HG03103 (cell line): ENCODE measurements around the gene TMEM161B.
"Not testable (repeated sequence)": the region's sequence is repeated elsewhere in the genome, so short reads cannot be mapped to it uniquely, and the experiment has no call there.

Experiments used
- ATAC-seq: cut with Tn5 transposase; IDR thresholded peaks from one replicate; pipeline ENCODE4 v1.9.1; 2021; ENCODE audit warnings: low read depth; ENCODE audit not compliant: unreplicated experiment

The TMEM161B gene

DNA sequence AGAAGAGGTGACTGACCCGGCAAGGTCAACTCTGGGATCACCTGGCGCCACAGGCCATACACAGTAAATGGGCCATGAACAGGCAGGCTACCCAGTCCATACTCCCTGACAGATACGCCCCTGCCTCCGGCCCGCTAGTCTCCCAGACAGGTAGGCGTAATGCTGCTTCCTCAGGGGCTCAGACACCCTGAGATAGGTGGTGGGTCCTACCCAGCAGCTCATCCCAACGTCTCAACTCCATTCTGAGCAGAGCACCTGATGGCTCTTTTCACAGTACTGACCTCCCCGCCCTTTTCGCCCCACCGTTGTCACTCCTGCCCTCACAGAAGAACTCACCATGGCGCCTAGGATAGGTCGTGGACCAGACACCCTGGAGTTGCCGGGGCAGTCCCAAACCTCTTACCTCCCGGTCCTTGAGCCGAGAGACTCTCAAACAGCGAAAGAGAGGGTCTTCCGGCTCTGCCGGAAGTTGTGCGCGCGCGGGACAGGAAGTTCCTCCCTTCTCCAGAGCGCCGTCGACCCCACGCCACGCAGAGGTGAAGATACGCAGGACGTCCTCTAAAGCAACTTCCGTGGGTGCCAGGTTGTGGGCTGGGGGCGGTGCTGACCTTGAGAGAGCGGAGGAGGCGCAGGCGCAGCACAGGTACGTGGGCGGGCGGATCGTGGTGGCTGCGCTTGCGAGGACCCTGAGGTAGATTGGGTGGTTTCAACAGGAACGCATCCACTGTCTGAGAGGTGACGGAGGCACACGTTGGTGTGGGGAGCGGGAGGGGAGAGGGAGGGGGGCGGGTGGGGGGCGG lies at the start of gene TMEM161B:
Gene TMEM161B, minus strand, starts transcription at position 461 of the 800 bp plus-strand sequence. Its CDS starts 122 bp downstream, at position 339.
- ATAC-seq: peak; percentile 100

DNA sequence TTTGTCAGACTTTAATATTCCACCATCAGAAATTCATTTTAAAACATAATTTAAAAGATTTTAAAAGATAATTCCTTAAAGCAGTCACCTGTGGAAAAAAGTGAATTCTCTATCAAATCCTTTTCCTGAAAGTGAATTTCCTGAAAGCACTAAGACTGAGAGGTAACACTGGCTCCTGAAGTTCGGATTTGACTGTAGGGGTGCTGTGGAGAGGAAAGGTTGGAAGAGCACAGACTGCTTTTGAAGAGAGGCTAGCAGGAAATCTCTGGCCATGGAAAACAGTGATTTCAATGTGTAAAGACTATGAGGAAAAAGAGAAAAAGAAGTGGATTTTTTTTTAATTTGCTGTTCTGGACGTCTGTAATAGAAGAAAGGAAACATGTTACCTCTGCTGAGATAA lies 35.7 kb upstream of the TMEM161B start:
- ATAC-seq: no peak

DNA sequence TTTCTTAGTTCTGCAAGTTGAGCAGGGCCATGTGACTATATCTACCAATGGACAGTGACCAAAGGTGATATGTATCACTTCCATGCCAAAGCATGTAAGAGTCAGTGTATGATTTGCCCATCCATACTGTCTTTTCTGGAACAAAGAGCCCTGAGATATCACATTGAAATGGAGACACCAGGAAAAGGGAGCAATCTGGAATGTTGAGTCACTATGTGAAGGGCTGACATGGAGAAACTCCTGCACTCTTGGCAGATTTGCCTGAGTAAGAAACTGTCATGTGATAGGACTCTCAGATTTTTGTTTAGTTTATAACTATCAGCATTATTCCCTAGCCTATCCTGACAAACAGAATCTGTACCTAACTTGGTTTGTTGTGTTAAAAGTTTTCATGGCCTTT lies 29.8 kb upstream of the TMEM161B start:
- no peak for ATAC-seq

DNA sequence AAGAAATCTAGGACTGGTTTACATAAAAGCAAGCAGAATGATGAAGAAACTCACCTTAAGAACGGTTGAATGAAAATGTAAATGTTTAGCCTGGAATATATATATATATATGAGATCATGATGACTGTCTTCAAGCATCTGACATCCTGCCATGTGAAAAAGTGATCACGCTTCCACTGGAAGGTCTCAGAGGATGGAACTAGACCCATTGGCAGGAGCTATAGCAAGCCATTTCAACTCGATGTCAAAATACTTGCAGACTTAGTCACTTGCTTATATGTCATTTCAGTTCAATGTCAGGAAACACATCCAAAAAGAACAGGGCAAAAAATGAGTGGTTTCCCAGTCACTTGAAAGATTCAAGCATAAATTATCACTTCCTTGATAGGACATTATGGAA lies 22.2 kb upstream of the TMEM161B start:
- no peak for ATAC-seq

DNA sequence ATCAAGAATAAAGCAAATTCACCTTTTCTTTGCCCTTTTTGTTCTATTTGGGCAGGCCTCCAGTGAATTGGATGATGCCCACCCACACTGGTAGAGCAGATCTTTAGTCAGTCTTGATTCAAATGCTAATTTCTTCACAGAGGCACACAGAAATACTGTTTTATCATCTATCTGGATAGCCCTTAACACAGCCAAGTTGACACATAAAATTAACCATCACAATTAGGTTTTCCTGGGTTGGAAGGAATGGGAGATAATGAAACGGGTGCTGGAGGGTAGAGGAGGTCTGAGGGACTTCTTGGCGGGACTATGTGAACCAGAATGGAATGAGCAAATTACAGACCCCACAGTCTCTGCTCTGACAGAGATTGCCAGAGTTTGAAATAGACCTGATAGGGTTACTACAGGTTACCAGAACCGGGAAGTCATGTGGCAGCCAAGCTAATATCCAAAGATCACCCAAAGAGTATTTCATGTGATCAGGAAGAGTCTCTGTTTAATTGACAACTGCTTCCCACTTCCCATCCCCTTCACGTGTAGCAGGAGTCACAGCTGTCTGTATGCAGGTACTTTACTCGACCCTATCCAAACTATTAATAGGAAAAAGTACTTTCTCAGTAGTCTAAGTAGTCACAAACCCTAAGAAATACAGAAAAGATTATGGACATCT lies 20.0 kb upstream of the TMEM161B start:
- ATAC-seq: no peak

DNA sequence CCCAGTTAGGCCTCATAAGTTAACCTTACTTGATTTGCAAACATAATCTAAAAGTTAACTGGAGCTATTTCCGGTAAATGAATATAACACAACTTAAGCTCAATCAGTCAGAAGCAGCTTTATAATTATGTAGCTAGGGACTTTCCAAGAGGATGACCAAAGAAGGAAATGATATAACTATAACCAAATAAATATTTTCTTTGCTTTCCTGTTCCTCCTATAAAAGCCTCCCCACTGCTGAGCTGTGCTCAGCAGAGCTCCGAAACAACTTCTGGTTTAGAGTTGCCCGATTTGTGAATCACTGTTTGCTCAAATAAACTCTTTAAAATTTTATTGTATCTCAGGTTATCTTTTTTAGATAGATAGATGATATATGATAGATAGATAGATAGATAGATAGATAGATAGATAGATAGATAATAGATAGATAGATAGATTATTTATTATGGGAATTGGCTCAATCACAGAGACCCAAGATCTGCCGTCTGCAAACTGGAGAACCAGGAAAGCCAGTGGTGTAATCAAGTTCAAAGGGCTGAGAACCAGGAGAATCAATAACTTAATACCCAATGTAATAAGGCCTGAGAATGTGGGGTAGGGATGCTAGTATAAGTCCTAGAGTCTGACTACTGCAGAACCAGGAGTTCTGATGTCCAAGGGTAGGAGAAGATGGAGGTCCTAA lies 19.3 kb upstream of the TMEM161B start:
- ATAC-seq: no peak

DNA sequence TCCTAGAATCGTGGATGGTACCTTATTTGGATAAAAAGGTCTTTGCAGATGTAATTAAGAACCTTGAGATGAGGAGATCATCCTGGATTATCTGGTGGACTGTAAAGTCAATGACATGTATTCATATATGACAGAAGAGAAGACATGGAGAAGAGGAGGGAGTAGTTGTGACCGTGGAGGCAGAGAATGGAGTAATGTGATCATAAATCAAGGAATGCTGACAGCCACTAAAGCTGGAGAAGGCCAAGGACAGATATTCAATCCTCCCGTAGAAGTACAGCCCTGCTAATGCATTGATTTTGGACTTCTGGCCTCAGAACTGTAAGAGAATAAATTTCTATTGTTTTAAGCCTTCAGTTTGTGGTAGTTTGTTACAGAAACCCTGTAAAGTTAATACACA lies 18.7 kb upstream of the TMEM161B start:
- ATAC-seq: no peak

DNA sequence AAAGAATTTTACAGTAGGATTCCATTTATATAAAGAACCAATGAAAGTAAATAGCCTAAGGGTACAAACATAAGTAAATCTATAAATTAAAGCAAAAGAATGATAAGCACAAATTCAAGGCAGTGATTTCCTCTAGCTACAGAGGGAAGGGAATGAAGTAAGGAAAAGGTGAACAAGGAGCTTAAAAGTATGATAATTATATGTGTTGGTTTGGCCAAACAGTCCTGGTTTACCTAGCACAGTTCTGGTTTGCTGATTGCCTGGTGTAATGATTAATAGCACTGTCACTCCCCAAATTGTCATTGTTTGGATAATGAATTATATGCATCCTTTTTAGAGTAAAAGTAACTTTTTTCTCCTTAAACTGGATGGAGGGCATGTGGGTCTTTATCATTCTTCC lies 15.0 kb upstream of the TMEM161B start:
- ATAC-seq: no peak

DNA sequence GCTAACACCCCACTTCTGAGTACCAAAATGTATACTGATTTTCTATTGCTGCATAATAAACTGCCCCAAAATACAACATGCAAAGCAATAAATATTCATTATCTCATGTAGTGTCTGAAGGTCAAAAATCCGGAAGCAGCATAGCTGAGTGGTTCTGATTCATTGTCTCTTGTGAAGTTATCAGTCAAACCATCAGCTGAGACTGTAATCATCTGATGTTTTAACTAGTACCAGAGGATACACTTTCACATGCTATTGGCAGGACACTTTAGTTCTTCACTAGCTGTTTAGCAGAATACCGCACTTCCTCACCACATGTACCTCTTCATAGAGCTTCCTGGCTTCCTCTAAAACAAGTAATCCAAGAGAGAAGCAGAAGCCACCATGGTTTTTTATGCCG lies 12.7 kb upstream of the TMEM161B start:
- ATAC-seq: no peak

DNA sequence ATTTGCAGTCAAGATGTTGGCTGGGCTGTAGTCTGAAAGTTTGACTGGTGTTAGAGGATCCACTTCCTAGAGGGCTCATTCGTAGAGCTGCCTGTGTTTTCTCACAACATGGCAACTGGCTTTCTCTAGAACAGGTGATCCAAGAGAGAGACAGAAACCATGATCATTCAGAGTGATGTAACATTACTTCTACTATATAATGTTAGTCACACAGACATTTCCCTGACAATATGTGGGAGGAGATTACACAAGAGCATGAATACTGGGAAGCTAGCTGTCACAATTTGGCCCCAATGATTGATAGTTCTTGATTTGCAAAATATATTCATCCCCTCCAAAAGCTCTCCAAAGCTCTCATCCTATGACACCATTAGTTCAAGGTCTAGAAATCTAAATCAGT lies 10.9 kb upstream of the TMEM161B start:
- no peak for ATAC-seq

DNA sequence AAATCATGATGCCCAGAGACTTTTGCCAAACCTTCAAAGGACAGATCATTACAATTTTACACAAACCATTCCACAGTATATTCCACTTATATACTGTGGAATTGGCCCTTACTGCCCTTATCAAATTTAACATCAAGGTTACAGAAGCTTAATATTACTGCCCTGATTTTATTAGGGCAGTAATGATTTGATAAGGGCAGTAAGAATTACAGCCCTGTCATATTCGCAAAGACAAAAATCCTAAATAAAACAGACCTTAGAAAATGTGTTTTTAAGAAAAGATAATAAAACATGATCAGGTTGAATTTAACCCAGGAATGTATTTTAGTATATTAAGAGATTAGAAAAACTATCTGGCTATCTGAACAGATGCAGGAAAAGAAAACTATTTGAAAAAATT lies 7.7 kb upstream of the TMEM161B start:
- no peak for ATAC-seq

DNA sequence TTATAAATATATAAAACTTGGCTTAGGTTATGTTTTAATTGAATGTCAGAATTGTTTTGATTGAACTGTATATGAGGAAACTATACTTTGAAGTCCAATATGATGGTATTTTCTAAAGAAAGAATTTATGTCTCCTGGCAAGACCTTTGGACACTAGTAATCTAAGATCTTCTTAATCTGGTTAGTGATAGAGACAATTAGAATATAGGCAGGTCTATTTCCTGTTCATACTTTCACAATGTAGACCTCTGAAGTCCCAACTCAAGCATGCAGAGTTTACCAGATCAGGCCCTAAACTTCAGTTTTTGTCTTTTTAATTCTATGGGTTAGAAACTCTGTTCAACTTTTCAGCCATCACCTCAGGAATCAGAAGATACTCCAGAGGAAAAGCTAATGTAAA lies 6.9 kb upstream of the TMEM161B start:
- ATAC-seq: no peak

DNA sequence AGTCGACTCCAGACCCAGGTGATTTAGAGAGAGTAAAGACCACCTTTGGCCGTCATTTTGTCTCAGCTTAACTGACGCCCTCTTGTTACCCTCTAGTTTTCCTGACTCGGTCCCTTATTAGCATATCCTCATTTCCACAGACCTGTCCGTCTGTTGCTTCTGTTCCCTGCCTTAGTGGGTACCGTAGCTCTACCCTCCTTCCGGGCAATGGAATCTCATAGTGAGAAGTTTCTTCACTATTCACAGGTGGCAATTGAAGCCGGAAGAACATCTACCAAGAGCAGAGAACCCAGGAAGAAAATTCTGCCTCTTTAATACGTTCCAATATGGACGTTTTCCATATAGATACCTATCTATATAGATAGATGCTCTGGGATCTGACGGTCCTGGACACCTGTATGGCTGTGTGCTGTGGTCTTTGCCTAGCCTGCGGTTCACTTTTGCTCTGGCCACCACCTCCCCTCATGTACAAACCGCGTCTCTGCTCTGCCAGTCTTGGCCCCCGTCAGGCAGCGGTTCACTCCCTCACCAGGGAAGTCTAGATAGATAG lies 652 bp upstream of the TMEM161B start:
- ATAC-seq: peak; percentile 6

DNA sequence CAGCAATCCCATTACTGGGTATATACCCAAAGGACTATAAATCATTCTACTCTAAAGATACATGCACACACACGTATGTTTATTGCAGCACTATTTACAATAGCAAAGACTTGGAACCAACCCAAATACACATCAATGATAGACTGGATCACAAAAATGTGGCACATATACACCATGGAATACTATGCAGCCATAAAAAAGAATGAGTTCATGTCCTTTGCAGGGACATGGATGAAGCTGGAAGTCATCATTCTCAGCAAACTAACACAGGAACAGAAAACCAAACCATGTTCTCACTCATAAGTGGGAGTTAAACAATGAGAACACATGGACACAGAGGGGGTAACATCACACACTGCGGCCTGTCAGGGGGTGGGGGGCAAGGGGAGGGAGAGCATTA lies 4.1 kb downstream of the TMEM161B start:
- ATAC-seq: not testable (repeated sequence)

DNA sequence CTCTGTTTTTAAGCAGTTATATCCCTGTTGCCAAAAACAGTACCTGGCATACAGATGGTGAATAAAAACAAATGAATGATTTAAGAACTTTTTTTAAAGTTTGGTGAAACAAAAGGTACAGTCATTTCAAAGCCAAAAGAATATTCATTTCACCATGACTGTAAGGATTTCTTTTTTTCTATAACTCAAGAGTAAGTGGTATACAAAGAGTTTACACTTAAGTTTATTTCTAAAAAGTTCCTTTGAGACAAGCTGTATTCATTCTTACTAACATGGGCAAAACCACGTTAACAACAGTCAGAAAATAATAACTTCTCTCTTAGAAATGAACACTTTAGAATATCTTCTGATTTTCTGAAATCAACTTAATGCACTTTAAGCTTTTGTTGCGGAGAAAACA lies 5.3 kb downstream of the TMEM161B start:
- ATAC-seq: no peak

DNA sequence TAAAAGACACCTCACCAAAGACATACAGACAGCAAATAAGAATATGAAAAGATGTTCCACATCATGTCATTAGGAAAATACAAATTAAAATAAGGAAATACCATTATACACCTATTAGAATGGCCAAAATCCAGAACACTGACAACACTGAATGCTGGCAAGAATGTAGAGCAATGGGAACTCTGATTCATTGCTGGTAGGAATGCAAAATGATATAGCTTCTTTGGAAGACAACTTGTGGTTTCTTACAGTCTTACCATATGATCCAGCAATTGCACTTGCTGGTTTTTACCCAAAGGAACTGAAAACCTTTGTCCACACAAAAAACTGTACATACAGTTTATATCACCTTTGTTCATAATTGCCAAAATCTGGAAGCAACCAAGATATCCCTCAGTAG lies 6.5 kb downstream of the TMEM161B start:
- no peak for ATAC-seq

DNA sequence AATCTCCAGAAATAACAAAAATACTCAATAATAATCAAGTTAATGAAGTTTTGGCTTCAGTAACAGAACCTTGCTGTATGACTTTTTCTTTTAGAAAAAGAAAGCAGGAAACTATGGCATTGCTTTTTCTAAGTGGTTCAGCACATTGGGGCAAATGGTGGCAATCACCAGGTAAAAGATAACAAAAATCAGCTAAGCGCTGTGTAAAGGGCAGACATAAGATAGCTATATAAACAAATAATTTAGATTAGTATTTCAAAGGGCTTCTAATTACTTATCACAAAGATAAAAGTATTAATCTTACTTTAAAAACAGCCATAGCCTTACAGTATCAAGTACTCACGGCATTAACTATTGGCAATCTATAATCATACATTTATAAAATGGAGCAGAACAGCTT lies 10.0 kb downstream of the TMEM161B start:
- ATAC-seq: no peak

DNA sequence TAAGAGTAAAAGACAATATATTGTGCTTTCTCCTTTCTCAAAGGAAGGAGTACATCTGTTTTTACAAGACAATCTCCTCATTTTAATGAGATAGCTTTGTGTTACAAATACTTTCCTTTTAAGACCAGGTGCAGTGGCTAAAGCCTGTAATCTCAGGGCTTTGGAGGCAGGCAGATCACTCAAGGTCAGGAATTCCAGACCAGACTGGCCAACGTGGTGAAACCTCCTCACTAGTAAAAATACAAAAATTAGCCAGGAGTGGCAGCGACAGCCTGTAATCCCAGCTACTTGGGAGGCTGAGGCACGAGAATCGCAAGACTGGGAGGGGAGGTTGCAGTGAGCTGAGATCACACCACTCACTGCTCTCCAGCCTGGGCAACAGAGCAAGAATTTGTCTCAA lies 11.8 kb downstream of the TMEM161B start:
- no peak for ATAC-seq

DNA sequence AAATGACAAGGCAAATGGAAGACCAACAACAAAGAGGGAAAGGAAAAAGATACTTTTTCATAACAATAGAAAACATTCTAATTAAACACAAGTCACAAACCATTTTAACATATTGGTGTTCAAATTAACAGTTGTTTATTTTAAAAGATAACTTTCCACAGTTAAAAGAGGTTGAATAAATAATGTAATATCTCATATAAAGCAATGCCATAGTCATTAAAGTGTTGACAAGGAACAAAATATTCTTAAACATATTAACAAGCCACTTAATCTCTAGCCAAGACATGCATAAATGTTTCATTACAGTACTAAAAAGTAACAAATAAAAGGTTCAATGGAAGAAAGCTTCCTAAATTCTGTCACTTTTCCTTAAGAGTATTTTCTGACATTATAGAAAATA lies 12.6 kb downstream of the TMEM161B start:
- no peak for ATAC-seq

DNA sequence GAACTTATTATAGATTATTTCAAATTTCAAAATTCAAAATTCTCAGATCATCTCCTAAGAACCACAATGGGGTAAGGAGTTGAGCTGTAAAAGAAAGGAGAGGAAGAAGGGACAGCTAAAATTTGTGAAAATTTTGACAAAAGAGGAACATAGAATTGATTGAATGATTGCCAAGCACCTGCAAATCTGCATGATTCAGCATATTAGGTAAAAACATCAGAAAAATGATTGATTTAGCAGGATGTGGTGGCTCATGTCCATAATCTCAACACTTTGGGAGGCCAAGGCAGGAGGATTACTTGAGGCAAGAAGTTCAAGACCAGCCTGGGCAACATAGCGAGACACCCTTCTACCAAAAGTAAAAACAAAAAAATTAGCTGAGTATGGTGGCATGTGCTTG lies 14.3 kb downstream of the TMEM161B start:
- ATAC-seq: no peak

DNA sequence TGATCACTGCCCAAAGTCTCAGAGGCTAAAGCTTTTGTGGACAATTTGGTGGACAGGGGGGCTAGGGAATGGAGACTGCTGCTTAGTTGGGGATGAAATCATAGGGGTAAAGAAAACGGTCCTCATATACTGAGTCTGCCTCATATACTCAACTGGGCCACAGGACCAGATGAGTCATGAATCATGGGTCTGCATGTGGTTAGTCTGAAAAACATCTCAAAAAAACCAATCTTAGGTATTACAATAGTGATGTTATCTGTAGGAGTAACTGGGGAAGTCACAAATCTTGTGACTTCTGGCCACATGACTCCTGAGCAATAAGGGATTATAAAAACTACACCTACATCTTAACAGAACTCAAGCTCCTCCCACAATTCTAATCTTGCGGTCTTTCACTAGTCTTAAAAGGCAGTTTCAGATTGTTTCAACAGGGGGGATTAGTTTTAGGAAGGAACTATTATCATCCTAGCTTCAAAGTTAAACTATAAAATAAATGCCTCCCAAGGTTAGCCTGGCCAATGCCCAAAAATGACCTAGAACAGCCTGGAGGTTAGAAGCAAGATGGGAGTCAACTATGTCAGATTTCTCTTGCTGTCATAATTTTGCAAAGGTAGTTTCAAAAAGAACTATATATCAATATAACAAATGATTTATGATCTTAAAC lies 17.5 kb downstream of the TMEM161B start:
- ATAC-seq: peak; percentile 49
